IMR-90 (cell line): ENCODE data around the gene MYO5A. TPM values are rescaled to one million over a fixed set of nuclear protein-coding genes. Genes with fewer than 3 reads are reported as not detected.

ENCODE experiments used
- ATAC-seq: fragments of 200-7000 bp; cut with Tn5 transposase; 2 replicates; pipeline ENCODE4 v1.9.1; 2020; ENCODE audit warnings: low read depth, mild to moderate bottlenecking, moderate library complexity
- BruUV-seq: library from RNA; stranded (reverse); fragments of 400-500 nt; replicated peaks from 2 replicates; lab custom pipeline; 2021; lab: Mats Ljungman, UMichigan
- CTCF ChIA-PET: fragments of 300-600 bp; formaldehyde crosslinking; extraction: SDS; loops from one replicate; lab custom pipeline; 2021; ENCODE audit warnings: antibody characterized with exemption; lab: Yijun Ruan, JAX
- POLR2A ChIA-PET: fragments of 300-600 bp; sonication (Branson Sonifier 250); formaldehyde crosslinking; loops from one replicate; lab custom pipeline; 2022; ENCODE audit warnings: antibody characterized with exemption; ENCODE audit not compliant: unreplicated experiment; lab: Charles Lee
- DNase-seq: peaks from one replicate; pipeline ENCODE4 v3.0.0; 2013
- H2AFZ ChIP-seq: replicated peaks from 2 replicates; pipeline ENCODE3; 2013; ENCODE audit warnings: low read length, mild to moderate bottlenecking; ENCODE audit not compliant: poor library complexity
- H2AK5ac ChIP-seq: 2 replicates; pipeline ENCODE4 v1.6.1; 2013; ENCODE audit warnings: low read depth, low read length, inconsistent platforms
- H2AK9ac ChIP-seq: replicated peaks from 2 replicates; pipeline ENCODE3; 2013; ENCODE audit warnings: mild to moderate bottlenecking, low read depth, low read length, moderate library complexity; ENCODE audit not compliant: poor library complexity
- H2BK120ac ChIP-seq: 2 replicates; pipeline ENCODE4 v1.6.1; 2013; ENCODE audit warnings: low read depth, low read length, inconsistent platforms
- H2BK15ac ChIP-seq: 3 replicates; pipeline ENCODE4 v1.6.1; 2013; ENCODE audit warnings: low read depth, low read length, inconsistent platforms
- H2BK20ac ChIP-seq: 2 replicates; pipeline ENCODE4 v1.6.1; 2013; ENCODE audit warnings: low read depth, mild to moderate bottlenecking, inconsistent platforms, low read length, moderate library complexity
- H2BK5ac ChIP-seq: 2 replicates; pipeline ENCODE4 v1.6.1; 2013; ENCODE audit warnings: mild to moderate bottlenecking, low read depth, low read length, inconsistent platforms; ENCODE audit not compliant: poor library complexity, severe bottlenecking
- H3K14ac ChIP-seq: replicated peaks from 2 replicates; pipeline ENCODE4 v1.6.1; 2013; ENCODE audit warnings: low read depth, low read length, inconsistent platforms
- H3K18ac ChIP-seq: 2 replicates; pipeline ENCODE4 v1.6.1; 2013; ENCODE audit warnings: low read depth, low read length, control low read depth
- H3K23ac ChIP-seq: 2 replicates; pipeline ENCODE4 v1.6.1; 2013; ENCODE audit warnings: low read depth, low read length, inconsistent platforms
- H3K27ac ChIP-seq: 2 replicates; pipeline ENCODE4 v1.5.1; 2013; ENCODE audit warnings: mild to moderate bottlenecking, control low read depth, low read length; ENCODE audit not compliant: insufficient read depth
- H3K27me3 ChIP-seq: 2 replicates; pipeline ENCODE4 v1.6.1; 2013; ENCODE audit warnings: low read length; ENCODE audit not compliant: control insufficient read depth, insufficient read depth
- H3K36me3 ChIP-seq: 2 replicates; pipeline ENCODE4 v1.6.1; 2013; ENCODE audit warnings: low read length, mixed read lengths; ENCODE audit not compliant: control insufficient read depth, insufficient read depth
- H3K4ac ChIP-seq: 2 replicates; pipeline ENCODE4 v1.6.1; 2013; ENCODE audit warnings: low read depth, low read length, inconsistent platforms
- H3K4me1 ChIP-seq: 2 replicates; pipeline ENCODE4 v1.6.1; 2013; ENCODE audit warnings: low read length, mixed read lengths; ENCODE audit not compliant: control insufficient read depth, insufficient read depth
- H3K4me2 ChIP-seq: 2 replicates; pipeline ENCODE4 v1.6.1; 2013; ENCODE audit warnings: low read depth, mild to moderate bottlenecking, control low read depth, low read length, moderate library complexity
- H3K4me3 ChIP-seq: 2 replicates; pipeline ENCODE4 v1.5.1; 2013; ENCODE audit warnings: low read depth, mild to moderate bottlenecking, control low read depth, low read length, moderate library complexity; ENCODE audit not compliant: insufficient read depth
- H3K56ac ChIP-seq: 2 replicates; pipeline ENCODE4 v1.6.1; 2013; ENCODE audit warnings: low read length, inconsistent platforms; ENCODE audit not compliant: insufficient read depth; ENCODE audit errors: extremely low read depth
- H3K79me1 ChIP-seq, 2 experiments: 2 replicates each; pipeline ENCODE4 v1.6.1; 2013; ENCODE audit warnings: low read length in 2 of 2, inconsistent platforms in 1 of 2, low read depth in 1 of 2
- H3K9ac ChIP-seq: 2 replicates; pipeline ENCODE4 v1.6.1; 2013; ENCODE audit warnings: low read depth, low read length, control low read depth
- H3K9me1 ChIP-seq: 2 replicates; pipeline ENCODE4 v1.6.1; 2013; ENCODE audit warnings: low read length, inconsistent platforms; ENCODE audit not compliant: insufficient read depth
- H3K9me3 ChIP-seq: 2 replicates; pipeline ENCODE4 v1.6.1; 2013; ENCODE audit warnings: low read length; ENCODE audit not compliant: control insufficient read depth, insufficient read depth
- H4K20me1 ChIP-seq: 2 replicates; pipeline ENCODE4 v1.6.1; 2013; ENCODE audit warnings: low read length, inconsistent platforms; ENCODE audit not compliant: insufficient read depth
- H4K5ac ChIP-seq: 2 replicates; pipeline ENCODE4 v1.6.1; 2013; ENCODE audit warnings: mild to moderate bottlenecking, low read depth, low read length, control low read depth
- H4K8ac ChIP-seq, 2 experiments: 2 replicates each; pipeline ENCODE4 v1.6.1; 2013; ENCODE audit warnings: low read depth in 2 of 2, low read length in 2 of 2, control low read depth in 1 of 2, inconsistent platforms in 1 of 2
- H4K91ac ChIP-seq: 2 replicates; pipeline ENCODE4 v1.6.1; 2013; ENCODE audit warnings: low read depth, low read length, inconsistent platforms; ENCODE audit not compliant: insufficient read depth
- BHLHE40 ChIP-seq: fragments of 150-350 bp; IDR thresholded peaks from 2 replicates; pipeline ENCODE4 v1.6.1; 2016; ENCODE audit warnings: mild to moderate bottlenecking, low read depth, low read length
- MAFK ChIP-seq: IDR thresholded peaks from 2 replicates; pipeline ENCODE4 v1.6.1; 2012; ENCODE audit warnings: low read depth, low read length, improper control_type of control experiment
- NFE2L2 ChIP-seq: fragments of 150-350 bp; IDR thresholded peaks from 2 replicates; pipeline ENCODE4 v1.6.1; 2016; ENCODE audit warnings: low read depth, mild to moderate bottlenecking, low read length
- RAD21 ChIP-seq: IDR thresholded peaks from 2 replicates; pipeline ENCODE4 v1.6.1; 2012; ENCODE audit warnings: low read length, improper control_type of control experiment
- RCOR1 ChIP-seq: IDR thresholded peaks from 2 replicates; pipeline ENCODE4 v1.6.1; 2012; ENCODE audit warnings: mild to moderate bottlenecking, low read length, improper control_type of control experiment; ENCODE audit not compliant: insufficient replicate concordance
- RFX5 ChIP-seq: IDR thresholded peaks from 2 replicates; pipeline ENCODE4 v1.8.0; 2012; ENCODE audit warnings: low read depth, mild to moderate bottlenecking, low read length, moderate library complexity
- WGBS, 2 experiments: methylation state at CpG; one replicate each; pipeline versions ENCODE4 v1.1.5 to v1.1.7; 2013; ENCODE audit warnings: missing lambda C conversion rate in 2 of 2; ENCODE audit not compliant: insufficient read length in 1 of 2; ENCODE audit errors: extremely low coverage in 2 of 2; 5-methylcytosine and 5-hydroxymethylcytosine counted together
- dilution Hi-C: fragments of 300-500 bp; cut with HindIII; formaldehyde crosslinking; loops from one replicate; pipeline ENCODE4 v1.14.3; 2018; ENCODE audit warnings: low sequenced_read_pairs; ENCODE audit not compliant: unreplicated experiment
- in situ Hi-C: fragments of 300-500 bp; cut with MboI; formaldehyde crosslinking; loops from 3 replicates; pipeline ENCODE4 v1.14.3; 2019; ENCODE audit warnings: low sequenced_read_pairs, inconsistent platforms, mixed read lengths
- intact Hi-C: fragments of 100-400 bp; cut with micrococcal nuclease; formaldehyde crosslinking; loops from 2 replicates; pipeline ENCODE4 v1.10.0; 2022
- polyA plus RNA-seq, 3 experiments: library from polyadenylated mRNA; depleted of rRNA; stranded (reverse); fragments of >200 nt; gene quantifications; 2 replicates each; pipeline ENCODE4 v1.2.3, GENCODE V29; 2012; ENCODE audit warnings: low replicate concordance in 1 of 3
- total RNA-seq: library from RNA; depleted of rRNA; stranded (reverse); fragments of >200 nt; gene quantifications from 2 replicates; pipeline ENCODE4 v1.2.3, GENCODE V29; 2012
- TF ChIP-seq, protein P1 (sequence below): fragments of 150-350 bp; IDR thresholded peaks from 2 replicates; pipeline ENCODE4 v1.6.1; 2017; ENCODE audit warnings: mild to moderate bottlenecking, antibody characterized with exemption, low read length, low read depth
- TF ChIP-seq, protein P2 (sequence below): conservative IDR thresholded peaks from 2 replicates; pipeline ENCODE4 v1.5.1; 2012; ENCODE audit warnings: mild to moderate bottlenecking, low read depth, low read length, improper control_type of control experiment

The MYO5A gene
- total and polyA plus RNA-seq, 2 of the 4 experiments (the other 2 are of a cell fraction): 19.4 to 69.2 TPM

GRCh38 chr15:52486003-52486996 lies 42.4 kb downstream of the MYO5A start:
- Histone ChIP-seq H3K9me3 (no peaks in the 10 kb centered on the region), H3K27me3 (no peaks in the 10 kb centered on the region), H3K36me3 (no peaks in the 10 kb centered on the region), H3K9me1 (peaks cover 11% of the 10 kb centered on the region), H4K8ac (no peak overlapping the region), H4K91ac (no peak overlapping the region), H3K27ac (no peak overlapping the region), H3K23ac (no peak overlapping the region), H3K14ac (peak overlapping the region; percentile 13; the same call in 1 of the 2 replicates), H3K9ac (no peak overlapping the region), H2BK20ac (no peak overlapping the region), H3K56ac (no peak overlapping the region), H2AK9ac (no peak overlapping the region), H3K18ac (no peak overlapping the region), H3K4ac (no peak overlapping the region), H2BK15ac (no peak overlapping the region; the same call in 2 of the 3 replicates), H2AK5ac (0 out of 2 replicates have a peak overlapping the region, but pooled peaks have one; percentile 66), H4K5ac (no peak overlapping the region), H2BK5ac (no peak overlapping the region), H2BK120ac (no peak overlapping the region), H3K79me1 (peaks cover 26 to 56% of the 10 kb centered on the region in 2 experiments; a peak in 3 of 4 replicates), H2AFZ (no peak overlapping the region), H3K4me3 (no peak overlapping the region), H3K4me1 (peaks cover 11% of the 10 kb centered on the region), H4K20me1 (peaks cover 1% of the 10 kb centered on the region; the same call in 1 of the 2 replicates), H3K4me2 (peak overlapping the region; percentile 14; the same call in 1 of the 2 replicates)
- BruUV-seq: no TSS peak
- ATAC-seq: no peak
- dilution Hi-C loops (no loop called here), intact Hi-C loops (no loop called here), in situ Hi-C loops (no loop called here)
- 100% methylated on average over 1 of the region's 11 CpGs; no CpG with 5 or more reads in 1 of the 2 experiments for WGBS, 2 experiments
- ChIA-PET CTCF (no interaction called here), POLR2A (interaction anchor here (0.7 kb wide), 1 partner anchor 41 kb away, joined by 3 read pairs; no protein-coding TSS in a partner anchor)
- DNase-seq: no peak
- no peak for TF ChIP-seq RCOR1
- TF ChIP-seq RAD21: no peak
- TF ChIP-seq MAFK: no peak
- no peak for TF ChIP-seq BHLHE40
- TF ChIP-seq RFX5: no peak
- no peak for TF ChIP-seq NFE2L2
- TF ChIP-seq, protein P1, sequence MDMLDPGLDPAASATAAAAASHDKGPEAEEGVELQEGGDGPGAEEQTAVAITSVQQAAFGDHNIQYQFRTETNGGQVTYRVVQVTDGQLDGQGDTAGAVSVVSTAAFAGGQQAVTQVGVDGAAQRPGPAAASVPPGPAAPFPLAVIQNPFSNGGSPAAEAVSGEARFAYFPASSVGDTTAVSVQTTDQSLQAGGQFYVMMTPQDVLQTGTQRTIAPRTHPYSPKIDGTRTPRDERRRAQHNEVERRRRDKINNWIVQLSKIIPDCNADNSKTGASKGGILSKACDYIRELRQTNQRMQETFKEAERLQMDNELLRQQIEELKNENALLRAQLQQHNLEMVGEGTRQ: no peak
- TF ChIP-seq, protein P2, sequence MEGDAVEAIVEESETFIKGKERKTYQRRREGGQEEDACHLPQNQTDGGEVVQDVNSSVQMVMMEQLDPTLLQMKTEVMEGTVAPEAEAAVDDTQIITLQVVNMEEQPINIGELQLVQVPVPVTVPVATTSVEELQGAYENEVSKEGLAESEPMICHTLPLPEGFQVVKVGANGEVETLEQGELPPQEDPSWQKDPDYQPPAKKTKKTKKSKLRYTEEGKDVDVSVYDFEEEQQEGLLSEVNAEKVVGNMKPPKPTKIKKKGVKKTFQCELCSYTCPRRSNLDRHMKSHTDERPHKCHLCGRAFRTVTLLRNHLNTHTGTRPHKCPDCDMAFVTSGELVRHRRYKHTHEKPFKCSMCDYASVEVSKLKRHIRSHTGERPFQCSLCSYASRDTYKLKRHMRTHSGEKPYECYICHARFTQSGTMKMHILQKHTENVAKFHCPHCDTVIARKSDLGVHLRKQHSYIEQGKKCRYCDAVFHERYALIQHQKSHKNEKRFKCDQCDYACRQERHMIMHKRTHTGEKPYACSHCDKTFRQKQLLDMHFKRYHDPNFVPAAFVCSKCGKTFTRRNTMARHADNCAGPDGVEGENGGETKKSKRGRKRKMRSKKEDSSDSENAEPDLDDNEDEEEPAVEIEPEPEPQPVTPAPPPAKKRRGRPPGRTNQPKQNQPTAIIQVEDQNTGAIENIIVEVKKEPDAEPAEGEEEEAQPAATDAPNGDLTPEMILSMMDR: no peak
